AG10803 (cell line): ENCODE results near the gene IGFBP2.

Experiments
- DNase-seq: peaks from one replicate; pipeline ENCODE4 v3.0.0; 2010; ENCODE audit warnings: low read depth
- H3K4me3 ChIP-seq: 2 replicates; pipeline ENCODE4 v1.5.1; 2011; ENCODE audit warnings: mild to moderate bottlenecking, low read length, control low read depth
- TF ChIP-seq, protein P1 (sequence below): conservative IDR thresholded peaks from 2 replicates; pipeline ENCODE4 v1.5.1; 2011; ENCODE audit warnings: mild to moderate bottlenecking, low read length, control low read depth, inconsistent platforms

Gene IGFBP2

DNA sequence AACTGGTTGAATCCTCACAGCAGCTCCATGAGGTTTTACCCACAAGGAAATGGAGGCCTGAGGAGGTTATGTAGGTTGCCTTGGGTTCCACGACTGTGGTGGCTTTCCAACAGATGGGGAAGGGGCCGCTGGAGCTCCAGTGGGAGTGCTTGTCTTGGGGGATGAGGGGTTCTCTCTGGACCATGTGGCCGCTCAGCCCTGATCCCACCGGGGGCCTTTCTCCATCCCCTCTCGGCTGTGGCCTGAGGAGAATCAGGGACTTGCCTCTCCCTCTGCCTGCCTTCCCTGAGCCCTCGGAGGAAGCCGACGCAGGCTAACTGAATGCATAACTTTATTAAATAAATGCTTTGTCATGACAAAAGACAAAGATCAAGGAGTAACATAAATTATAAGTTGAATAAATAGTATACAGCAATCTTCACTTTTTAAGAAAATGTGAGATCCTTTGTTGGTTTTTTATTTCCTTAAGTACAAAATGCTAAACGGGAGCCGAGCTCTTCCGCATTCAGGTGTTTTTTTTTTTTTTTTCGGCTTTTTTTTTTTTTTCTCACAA, 38.6 kb downstream of the IGFBP2 start:
- H3K4me3 ChIP-seq: no peak overlapping the region
- TF ChIP-seq, protein P1, sequence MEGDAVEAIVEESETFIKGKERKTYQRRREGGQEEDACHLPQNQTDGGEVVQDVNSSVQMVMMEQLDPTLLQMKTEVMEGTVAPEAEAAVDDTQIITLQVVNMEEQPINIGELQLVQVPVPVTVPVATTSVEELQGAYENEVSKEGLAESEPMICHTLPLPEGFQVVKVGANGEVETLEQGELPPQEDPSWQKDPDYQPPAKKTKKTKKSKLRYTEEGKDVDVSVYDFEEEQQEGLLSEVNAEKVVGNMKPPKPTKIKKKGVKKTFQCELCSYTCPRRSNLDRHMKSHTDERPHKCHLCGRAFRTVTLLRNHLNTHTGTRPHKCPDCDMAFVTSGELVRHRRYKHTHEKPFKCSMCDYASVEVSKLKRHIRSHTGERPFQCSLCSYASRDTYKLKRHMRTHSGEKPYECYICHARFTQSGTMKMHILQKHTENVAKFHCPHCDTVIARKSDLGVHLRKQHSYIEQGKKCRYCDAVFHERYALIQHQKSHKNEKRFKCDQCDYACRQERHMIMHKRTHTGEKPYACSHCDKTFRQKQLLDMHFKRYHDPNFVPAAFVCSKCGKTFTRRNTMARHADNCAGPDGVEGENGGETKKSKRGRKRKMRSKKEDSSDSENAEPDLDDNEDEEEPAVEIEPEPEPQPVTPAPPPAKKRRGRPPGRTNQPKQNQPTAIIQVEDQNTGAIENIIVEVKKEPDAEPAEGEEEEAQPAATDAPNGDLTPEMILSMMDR: no peak
- DNase-seq: no peak

DNA sequence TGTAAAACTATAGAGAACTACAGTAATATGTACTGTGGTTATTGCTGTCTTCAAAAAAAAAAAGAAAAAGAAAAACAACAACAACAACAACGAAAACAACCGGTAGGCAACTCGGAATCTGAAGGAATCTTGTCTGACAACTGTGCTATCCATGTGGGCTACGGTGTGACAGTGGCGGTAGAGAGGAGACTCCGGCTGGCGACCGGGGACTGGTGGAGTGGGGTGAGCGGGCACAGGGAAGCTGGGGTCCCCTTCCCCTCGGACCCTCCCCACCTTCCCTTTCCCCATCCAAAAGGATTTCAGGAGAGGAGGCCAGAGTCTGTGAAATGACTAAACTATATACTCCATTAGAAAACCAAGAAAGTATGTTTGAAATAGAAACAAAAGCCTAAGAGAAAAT, 39.2 kb downstream of the IGFBP2 start:
- H3K4me3 ChIP-seq: no peak overlapping the region
- TF ChIP-seq, protein P1: no peak
- no peak for DNase-seq

DNA sequence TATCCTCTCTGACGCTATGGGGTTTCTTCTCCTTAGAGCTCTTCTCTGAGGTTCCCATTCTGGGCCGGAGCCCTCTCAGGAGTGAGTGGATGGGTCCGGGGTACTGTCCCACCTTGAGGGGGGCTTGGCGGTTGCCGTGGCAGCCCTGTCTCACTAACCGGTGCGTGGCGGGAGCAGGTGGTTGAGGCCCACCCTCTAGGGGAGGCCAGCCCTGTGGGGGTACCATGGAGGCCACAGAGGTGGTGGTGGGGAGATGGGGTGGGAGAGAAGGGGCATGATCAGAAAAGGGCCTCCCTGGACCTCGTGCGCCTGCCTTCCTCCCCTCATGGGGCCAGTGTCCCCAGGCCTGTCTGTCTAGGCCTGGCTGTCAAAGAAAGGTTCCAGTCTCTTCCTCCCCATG, 39.8 kb downstream of the IGFBP2 start:
- DNase-seq: no peak
- H3K4me3 ChIP-seq: no peak overlapping the region
- TF ChIP-seq, protein P1: no peak

DNA sequence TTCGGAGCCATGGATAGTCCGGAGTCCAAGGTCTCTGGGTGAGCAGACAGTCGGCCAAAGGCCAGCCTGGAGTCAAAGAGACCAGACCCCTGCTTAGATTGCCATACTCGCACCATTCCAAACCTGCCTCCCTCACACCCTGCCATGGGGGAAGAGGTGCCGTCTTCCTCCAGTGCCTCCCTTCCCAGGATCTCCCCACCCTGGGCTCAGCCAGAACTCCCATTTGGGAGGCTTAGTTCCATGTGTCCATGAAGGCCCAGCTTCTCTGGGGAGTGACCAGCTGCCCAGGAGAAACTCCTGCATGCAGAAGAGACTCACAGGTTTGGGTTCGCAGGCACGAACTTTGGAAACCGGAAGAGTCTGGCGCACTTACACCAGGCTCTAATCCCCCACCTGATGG, 40.4 kb downstream of the IGFBP2 start:
- no peak for DNase-seq
- TF ChIP-seq, protein P1: no peak

DNA sequence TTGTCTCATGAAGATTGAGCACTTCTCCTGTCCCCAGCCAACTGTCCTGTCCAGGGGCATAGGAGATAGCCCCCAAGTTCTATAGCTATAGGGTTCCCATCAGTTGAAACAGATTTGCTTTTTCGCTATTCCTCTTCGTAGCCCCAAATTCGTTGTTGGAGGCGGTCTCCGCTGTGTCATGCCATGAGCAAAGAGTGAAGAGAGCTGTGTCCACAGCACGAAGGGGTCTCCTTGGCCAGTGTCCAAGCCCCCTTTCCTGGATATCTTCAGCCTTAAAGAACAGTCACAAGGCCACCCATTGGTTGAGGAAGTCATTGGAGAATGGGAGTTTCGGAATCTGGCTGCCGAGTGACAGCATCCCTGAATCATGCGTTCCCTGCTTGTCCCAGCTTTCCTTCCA, 41.2 kb downstream of the IGFBP2 start:
- H3K4me3 ChIP-seq: no peak overlapping the region
- TF ChIP-seq, protein P1: no peak
- no peak for DNase-seq

More for the DNA sequence above, 40.4 kb downstream of the IGFBP2 start:
- no peak overlapping the region for H3K4me3 ChIP-seq

DNA sequence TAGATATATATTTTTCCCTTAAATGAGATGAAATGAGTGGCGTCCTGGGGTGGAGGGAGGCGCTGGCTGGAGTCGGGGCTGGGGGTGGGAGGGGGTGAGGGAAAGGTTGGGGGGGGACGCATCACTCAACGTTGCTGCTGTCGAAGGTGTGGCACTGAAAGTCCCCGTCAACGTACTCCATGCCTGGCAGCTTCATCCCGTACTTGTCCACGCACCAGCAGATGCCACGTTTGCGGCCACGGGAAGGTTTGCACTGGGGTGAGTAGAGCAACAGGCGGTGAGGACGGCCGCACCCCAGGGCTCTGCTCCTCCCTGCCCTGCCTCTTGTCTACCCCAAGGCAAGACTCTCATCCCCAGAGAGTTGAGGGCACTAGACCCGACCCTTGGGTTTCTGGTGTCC, 43.4 kb downstream of the IGFBP2 start:
- DNase-seq: no peak
- TF ChIP-seq, protein P1: no peak

DNA sequence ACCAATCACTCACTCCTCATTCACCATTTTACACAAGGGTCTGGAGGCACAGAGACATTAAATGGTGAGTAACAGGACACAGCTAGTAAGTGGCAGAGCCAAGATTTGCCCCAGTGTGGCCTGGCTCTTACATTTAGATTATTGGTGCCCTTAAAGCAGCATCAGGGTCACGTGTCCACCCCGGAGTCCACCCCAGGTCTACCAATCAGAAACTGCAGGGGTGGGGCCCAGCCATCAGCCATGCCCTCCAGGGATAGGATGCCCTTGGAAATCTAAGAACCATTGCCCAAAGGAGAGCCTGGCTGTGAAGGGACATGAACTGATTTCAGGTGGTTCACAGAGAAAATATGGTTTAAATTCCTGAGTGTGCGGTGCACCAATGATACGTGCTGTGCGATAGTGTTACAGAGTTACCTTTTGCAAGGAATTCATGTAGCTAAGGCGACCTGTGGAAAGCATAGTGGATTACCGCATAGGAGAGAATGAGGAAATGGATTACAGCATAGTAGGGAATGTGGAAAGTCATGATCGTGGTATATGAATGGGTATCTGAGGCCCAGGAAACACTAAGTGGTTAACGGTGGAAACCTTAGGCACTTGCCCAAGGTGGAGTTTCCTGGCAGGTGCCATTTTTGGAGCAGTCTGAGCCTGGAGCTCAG, 44.3 kb downstream of the IGFBP2 start:
- DNase-seq: no peak
- no peak overlapping the region for H3K4me3 ChIP-seq
- TF ChIP-seq, protein P1: no peak

More for the DNA sequence above, 43.4 kb downstream of the IGFBP2 start:
- H3K4me3 ChIP-seq: no peak overlapping the region
